GM18499 (cell line): Measurements from ENCODE around the gene GUK1.

Experiments used
- ATAC-seq: cut with Tn5 transposase; IDR thresholded peaks from one replicate; pipeline ENCODE4 v1.9.1; 2021; ENCODE audit warnings: moderate number of reproducible peaks; ENCODE audit not compliant: insufficient read depth, unreplicated experiment

GUK1 gene

GRCh38 chr1:228147768-228148167 is 7.7 kb downstream of the GUK1 start:
- ATAC-seq: no peak

- ATAC-seq: no peak
These were observed 8.2 kb downstream of the GUK1 start for GRCh38 chr1:228148196-228148861.

- no peak for ATAC-seq
These were observed 8.9 kb downstream of the GUK1 start for GRCh38 chr1:228148935-228149405.

- ATAC-seq: no peak
These were observed 9.5 kb downstream of the GUK1 start, which contains the start of gene GJC2 for GRCh38 chr1:228149406-228150119. Gene GJC2, plus strand, starts transcription at chr1:228149930. Its CDS starts 7,829 bp downstream, at chr1:228157759.

GRCh38 chr1:228150120-228150460 is 10.0 kb downstream of the GUK1 start:
- no peak for ATAC-seq

GRCh38 chr1:228150461-228151179 is 10.5 kb downstream of the GUK1 start:
- no peak for ATAC-seq

GRCh38 chr1:228151180-228151925 is 11.3 kb downstream of the GUK1 start:
- ATAC-seq: no peak

GRCh38 chr1:228152097-228152917 is 12.2 kb downstream of the GUK1 start:
- no peak for ATAC-seq

- no peak for ATAC-seq
These were observed 12.8 kb downstream of the GUK1 start for GRCh38 chr1:228152918-228153258.

GRCh38 chr1:228154021-228154669 is 14.1 kb downstream of the GUK1 start:
- no peak for ATAC-seq

- no peak for ATAC-seq
These were observed 14.8 kb downstream of the GUK1 start for GRCh38 chr1:228154670-228155571.

- no peak for ATAC-seq
These were observed 15.8 kb downstream of the GUK1 start for GRCh38 chr1:228155596-228156514.

GRCh38 chr1:228156515-228156881 is 16.4 kb downstream of the GUK1 start:
- ATAC-seq: no peak

GRCh38 chr1:228156941-228157728 is 17.1 kb downstream of the GUK1 start:
- no peak for ATAC-seq

GRCh38 chr1:228157729-228158126 is 17.6 kb downstream of the GUK1 start:
- no peak for ATAC-seq

- no peak for ATAC-seq
These were observed 18.3 kb downstream of the GUK1 start for GRCh38 chr1:228158151-228159007.
